H1 (cell line): ENCODE measurements around the gene GABPA. TPM values are rescaled to one million over a fixed set of nuclear protein-coding genes. Genes with fewer than 3 reads are reported as not detected.

Source experiments
- USF2 ChIP-seq: IDR thresholded peaks from 2 replicates; pipeline ENCODE4 v1.6.1; 2011; ENCODE audit warnings: low read length, improper control_type of control experiment
- polyA plus RNA-seq, 7 experiments: library from polyadenylated mRNA; depleted of rRNA in 3 of 7; stranded (reverse) in 5 of 7; unstranded in 2 of 7; fragments of >200 nt in 5 of 7; fragments of 200-250 nt in 2 of 7; gene quantifications; 1 replicate in 5 of 7; 2 replicates in 1 of 7; 4 replicates in 1 of 7; pipeline versions ENCODE4 v1.2.1 to v1.2.3, GENCODE V29; 2011 to 2013; ENCODE audit warnings: missing spikeins in 2 of 7, mixed read lengths in 2 of 7
- total RNA-seq: library from RNA; stranded (reverse); fragmentation: NEBNext Ultra II Directional; extraction: Animal tissue kit (Norgen Biotek cat#: 25700); gene quantifications from 2 replicates; pipeline ENCODE4 v1.2.1, GENCODE V29; 2021

GABPA gene
- total and polyA plus RNA-seq, 2 of the 8 experiments (the other 6 are each of a cell fraction or from before 2014, with no cell fraction given) = 5.2 to 22.2 TPM

GRCh38 chr21:25722631-25723030 is 12.1 kb upstream of the GABPA start (continued):
- TF ChIP-seq USF2 = no peak
